K562 (cell line): ENCODE results near the gene LTBP4. TPM values are rescaled to one million over a fixed set of nuclear protein-coding genes. Genes with fewer than 3 reads are reported as not detected.

Experiments
- CTCF ChIP-seq, 3 experiments: IDR thresholded peaks in 2 of 3; conservative IDR thresholded peaks in 1 of 3; 2 replicates each; pipeline ENCODE4 v1.5.1; 2011 to 2012; ENCODE audit warnings: low read length in 3 of 3, mild to moderate bottlenecking in 3 of 3, control low read depth in 2 of 3, improper control_type of control experiment in 1 of 3, inconsistent platforms in 1 of 3, low read depth in 1 of 3, mixed read lengths in 1 of 3, moderate library complexity in 1 of 3; ENCODE audit not compliant: insufficient read depth in 2 of 3
- MNT ChIP-seq, 2 experiments: fragments of 450-650 bp; conservative IDR thresholded peaks; 2 replicates each; pipeline ENCODE4 v1.6.1; 2017; ENCODE audit warnings: mild to moderate bottlenecking in 2 of 2, moderate library complexity in 2 of 2
- TBP ChIP-seq: optimal IDR thresholded peaks from 2 replicates; pipeline ENCODE3; 2011; ENCODE audit warnings: low read depth, low read length, improper control_type of control experiment
- ZHX1 ChIP-seq: fragments of 150-350 bp; conservative IDR thresholded peaks from 2 replicates; pipeline ENCODE4 v1.6.1; 2014; ENCODE audit warnings: low read length
- polyA plus RNA-seq, 8 experiments: library from polyadenylated mRNA; depleted of rRNA in 4 of 8; stranded (reverse) in 5 of 8; unstranded in 3 of 8; fragments of >200 nt; fragmentation: Nextera tagmentation in 2 of 8; fragmentation: Illumina TruSeq in 1 of 8; extraction: Ambion mirVana in 2 of 8; extraction: Trizol in 1 of 8; gene quantifications; 2 replicates each; pipeline versions ENCODE4 v1.2.1 to v1.2.3, GENCODE V29; 2011 to 2014; ENCODE audit warnings: inconsistent platforms in 1 of 8, missing spikeins in 1 of 8
- total RNA-seq, 7 experiments: library from RNA; depleted of rRNA in 6 of 7; stranded (reverse); fragments of >200 nt in 6 of 7; fragmentation: Illumina TruSeq in 2 of 7; extraction: Trizol in 2 of 7; gene quantifications; 2 replicates each; pipeline versions ENCODE4 v1.2.1 to v1.2.3, GENCODE V29; 2011 to 2021; ENCODE audit warnings: low replicate concordance in 1 of 7

Gene LTBP4
- total and polyA plus RNA-seq, 9 of the 15 experiments (the other 6 are each of a cell fraction or from before 2014, with no cell fraction given): 0.35 to 160 (median 31.6) TPM

GRCh38 chr19:40600570-40601133 is 517 bp upstream of the LTBP4 start (continued):
- no peak for TF ChIP-seq ZHX1
- 0 out of 6 replicates have a peak, but pooled peaks of 1 of the 3 experiments have one; percentile 6 for TF ChIP-seq CTCF (IDR thresholded peaks at IDR 0.05 in 2 of 3, conservative IDR thresholded peaks at IDR 0.05 in 1 of 3; ENCODE audit: insufficient read depth in 2 of 3, low read depth in 1 of 3, low read length in 3 of 3)
- 0 out of 4 replicates have a peak, but pooled peaks of 1 of the 2 experiments have one; percentile 2 for TF ChIP-seq MNT (conservative IDR thresholded peaks at IDR 0.05)
- TF ChIP-seq TBP: no peak
